SU-DHL-6 (cell line): ENCODE results near the gene PIP4P1.

Experiments
- EZH2phosphoT487 ChIP-seq: fragments of 200-600 bp; sonication (generic), shearing (Covaris generic); conservative IDR thresholded peaks from 2 replicates; pipeline ENCODE4 v1.6.1; 2018; ENCODE audit warnings: mild to moderate bottlenecking, antibody characterized with exemption, low read length, moderate library complexity, mixed read lengths
- TF ChIP-seq, protein P1 (sequence below): fragments of 200-600 bp; sonication (generic); IDR thresholded peaks from one replicate; pipeline ENCODE4 v1.5.1; 2017; ENCODE audit warnings: antibody characterized with exemption, mild to moderate bottlenecking, low read length, moderate library complexity; ENCODE audit not compliant: insufficient read depth, poor library complexity, severe bottlenecking

DNA sequence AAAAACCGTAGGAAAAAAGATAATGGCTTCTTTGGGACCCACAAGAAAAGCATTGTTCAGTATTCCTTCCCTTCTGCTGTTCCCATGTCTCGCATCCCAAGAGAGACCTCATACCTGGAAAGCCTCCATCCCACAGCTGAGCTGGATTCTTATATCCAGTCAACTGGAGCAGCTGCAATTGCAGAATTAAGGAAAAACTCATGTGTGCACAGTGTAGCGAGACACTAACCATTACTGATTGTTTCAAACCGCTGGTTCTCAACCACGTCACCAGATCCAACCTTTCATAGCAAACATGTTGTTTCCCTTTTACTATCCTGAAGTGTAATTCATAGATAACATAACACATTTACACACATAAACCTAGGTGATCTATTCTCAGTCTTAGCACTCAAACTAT, 38.6 kb upstream of the PIP4P1 start:
- TF ChIP-seq, protein P1, sequence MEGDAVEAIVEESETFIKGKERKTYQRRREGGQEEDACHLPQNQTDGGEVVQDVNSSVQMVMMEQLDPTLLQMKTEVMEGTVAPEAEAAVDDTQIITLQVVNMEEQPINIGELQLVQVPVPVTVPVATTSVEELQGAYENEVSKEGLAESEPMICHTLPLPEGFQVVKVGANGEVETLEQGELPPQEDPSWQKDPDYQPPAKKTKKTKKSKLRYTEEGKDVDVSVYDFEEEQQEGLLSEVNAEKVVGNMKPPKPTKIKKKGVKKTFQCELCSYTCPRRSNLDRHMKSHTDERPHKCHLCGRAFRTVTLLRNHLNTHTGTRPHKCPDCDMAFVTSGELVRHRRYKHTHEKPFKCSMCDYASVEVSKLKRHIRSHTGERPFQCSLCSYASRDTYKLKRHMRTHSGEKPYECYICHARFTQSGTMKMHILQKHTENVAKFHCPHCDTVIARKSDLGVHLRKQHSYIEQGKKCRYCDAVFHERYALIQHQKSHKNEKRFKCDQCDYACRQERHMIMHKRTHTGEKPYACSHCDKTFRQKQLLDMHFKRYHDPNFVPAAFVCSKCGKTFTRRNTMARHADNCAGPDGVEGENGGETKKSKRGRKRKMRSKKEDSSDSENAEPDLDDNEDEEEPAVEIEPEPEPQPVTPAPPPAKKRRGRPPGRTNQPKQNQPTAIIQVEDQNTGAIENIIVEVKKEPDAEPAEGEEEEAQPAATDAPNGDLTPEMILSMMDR, result no peak
- TF ChIP-seq EZH2phosphoT487, result no peak
